Left lung (tissue), 10 donors: ENCODE results near the gene NAV2. TPM values are rescaled to one million over a fixed set of nuclear protein-coding genes. Genes with fewer than 3 reads are reported as not detected.
A peak's percentile ranks its signal among the peaks of the same experiment; 100 is the strongest.

ENCODE experiments used
- ATAC-seq: fragments of 200-7000 bp; cut with Tn5 transposase; one replicate; pipeline ENCODE4 v1.9.1; 2020; ENCODE audit warnings: moderate library complexity
- DNase-seq, 4 donors: peaks; one replicate each; pipeline ENCODE4 v3.0.0-alpha.2; 2013 to 2020
- H3K27ac ChIP-seq, 2 donors: fragments of 200-600 bp; sonication (generic) in 1 of 2; one replicate each; pipeline versions ENCODE4 v1.5.0 to v1.8.0; 2020 to 2021
- H3K27me3 ChIP-seq, 2 donors: fragments of 200-600 bp; sonication (generic) in 1 of 2; one replicate each; pipeline versions ENCODE4 v1.5.0 to v1.8.0; 2020 to 2021
- H3K36me3 ChIP-seq, 2 donors: fragments of 200-600 bp; sonication (generic) in 1 of 2; one replicate each; pipeline versions ENCODE4 v1.5.0 to v1.8.0; 2020 to 2021
- H3K4me1 ChIP-seq, 2 donors: fragments of 200-600 bp; one replicate each; pipeline ENCODE4 v1.8.0; 2021
- H3K4me3 ChIP-seq, 2 donors: fragments of 200-600 bp; sonication (generic) in 1 of 2; one replicate each; pipeline versions ENCODE4 v1.5.0 to v1.8.0; 2020 to 2021; ENCODE audit warnings: mild to moderate bottlenecking in 1 of 2
- H3K9me3 ChIP-seq, 2 donors: fragments of 200-600 bp; sonication (generic) in 1 of 2; one replicate each; pipeline versions ENCODE4 v1.5.0 to v1.8.0; 2020 to 2021
- intact Hi-C, 2 donors: fragments of 100-400 bp; cut with DNase I; formaldehyde crosslinking; loops; one replicate each; pipeline versions ENCODE4 v1.11.2 to v1.14.2; 2022
- microRNA-seq, 2 donors: library from miRNA; unstranded; fragments of <30 nt; microRNA quantifications; one replicate each; pipeline ENCODE4, GENCODE V29; 2019
- polyA plus RNA-seq, 6 donors: library from polyadenylated mRNA; unstranded; fragments of 120-200 nt; gene quantifications; one replicate each; pipeline ENCODE4 v1.2.1, GENCODE V29; 2013; ENCODE audit not compliant: insufficient read length in 6 of 6
- total RNA-seq, 2 donors: library from RNA; stranded (reverse); fragmentation: NEBNext Ultra II Directional; extraction: Animal tissue kit (Norgen Biotek cat#: 25700); gene quantifications; one replicate each; pipeline ENCODE4 v1.2.1, GENCODE V29; 2021
- TF ChIP-seq, protein P1 (sequence below), 2 donors: fragments of 200-600 bp; sonication (generic) in 1 of 2; IDR thresholded peaks; one replicate each; pipeline versions ENCODE4 v1.5.0 to v1.8.0; 2021; ENCODE audit warnings: antibody characterized with exemption in 2 of 2
- donor health status: DM: no; HTN: yes; CAD: no.
- donor health status: DM: no; HTN: no; CAD: no.

The NAV2 gene
- total and polyA plus RNA-seq, 8 donors = 18.0 to 59.9 (median 23.1) TPM

DNA sequence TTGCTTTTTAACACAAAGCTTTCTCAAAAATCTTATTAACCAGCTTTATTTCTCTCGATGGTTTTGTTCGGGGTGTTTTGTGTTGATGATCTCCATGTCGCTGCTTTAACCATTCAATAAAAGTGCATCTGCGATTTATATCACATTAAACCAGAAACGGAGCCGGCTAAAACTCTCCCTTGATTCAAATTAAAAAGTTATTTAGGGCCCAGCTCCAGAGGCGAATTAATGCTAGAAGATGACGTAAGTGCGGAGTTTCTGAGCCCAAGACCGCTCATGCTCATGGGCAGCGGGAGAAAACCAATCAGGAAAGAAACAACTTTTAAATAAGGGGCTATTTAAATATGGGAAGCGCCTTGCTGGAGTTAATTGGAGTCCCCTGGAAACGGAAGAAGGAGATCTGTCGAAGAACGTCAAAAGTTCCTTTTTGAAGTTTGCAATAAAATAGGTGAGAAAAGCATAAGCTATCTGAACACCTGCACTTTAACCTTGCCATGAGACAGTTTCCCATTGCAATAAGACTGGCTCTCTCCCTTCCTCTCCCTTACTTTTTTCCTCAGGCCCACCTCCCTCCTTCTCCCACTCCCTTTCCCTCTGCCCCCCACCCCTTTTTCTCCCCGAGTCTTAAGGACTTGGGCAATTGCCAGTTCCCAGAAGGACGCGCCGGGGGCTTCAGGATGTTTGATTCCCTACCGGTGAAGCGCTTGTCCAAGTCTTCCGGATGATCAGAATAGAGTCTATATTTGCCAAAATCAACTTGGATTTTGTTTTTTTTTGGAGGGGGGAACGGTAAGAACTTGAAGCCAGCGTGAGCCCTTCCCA lies 449.5 kb downstream of the NAV2 start:
- intact Hi-C loops = no loop called here
- Histone ChIP-seq H3K27me3 (peaks cover 95 to 100% of the 10 kb centered on the region in 2 donors), H3K4me3 (no peak overlapping the region), H3K36me3 (no peaks in the 10 kb centered on the region), H3K27ac (no peak overlapping the region), H3K4me1 (peaks cover 10 to 13% of the 10 kb centered on the region in 2 donors), H3K9me3 (no peaks in the 10 kb centered on the region)
- DNase-seq = no peak
- TF ChIP-seq, protein P1, sequence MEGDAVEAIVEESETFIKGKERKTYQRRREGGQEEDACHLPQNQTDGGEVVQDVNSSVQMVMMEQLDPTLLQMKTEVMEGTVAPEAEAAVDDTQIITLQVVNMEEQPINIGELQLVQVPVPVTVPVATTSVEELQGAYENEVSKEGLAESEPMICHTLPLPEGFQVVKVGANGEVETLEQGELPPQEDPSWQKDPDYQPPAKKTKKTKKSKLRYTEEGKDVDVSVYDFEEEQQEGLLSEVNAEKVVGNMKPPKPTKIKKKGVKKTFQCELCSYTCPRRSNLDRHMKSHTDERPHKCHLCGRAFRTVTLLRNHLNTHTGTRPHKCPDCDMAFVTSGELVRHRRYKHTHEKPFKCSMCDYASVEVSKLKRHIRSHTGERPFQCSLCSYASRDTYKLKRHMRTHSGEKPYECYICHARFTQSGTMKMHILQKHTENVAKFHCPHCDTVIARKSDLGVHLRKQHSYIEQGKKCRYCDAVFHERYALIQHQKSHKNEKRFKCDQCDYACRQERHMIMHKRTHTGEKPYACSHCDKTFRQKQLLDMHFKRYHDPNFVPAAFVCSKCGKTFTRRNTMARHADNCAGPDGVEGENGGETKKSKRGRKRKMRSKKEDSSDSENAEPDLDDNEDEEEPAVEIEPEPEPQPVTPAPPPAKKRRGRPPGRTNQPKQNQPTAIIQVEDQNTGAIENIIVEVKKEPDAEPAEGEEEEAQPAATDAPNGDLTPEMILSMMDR (IDR thresholded peaks at IDR 0.05) = no peak
- ATAC-seq = no peak

DNA sequence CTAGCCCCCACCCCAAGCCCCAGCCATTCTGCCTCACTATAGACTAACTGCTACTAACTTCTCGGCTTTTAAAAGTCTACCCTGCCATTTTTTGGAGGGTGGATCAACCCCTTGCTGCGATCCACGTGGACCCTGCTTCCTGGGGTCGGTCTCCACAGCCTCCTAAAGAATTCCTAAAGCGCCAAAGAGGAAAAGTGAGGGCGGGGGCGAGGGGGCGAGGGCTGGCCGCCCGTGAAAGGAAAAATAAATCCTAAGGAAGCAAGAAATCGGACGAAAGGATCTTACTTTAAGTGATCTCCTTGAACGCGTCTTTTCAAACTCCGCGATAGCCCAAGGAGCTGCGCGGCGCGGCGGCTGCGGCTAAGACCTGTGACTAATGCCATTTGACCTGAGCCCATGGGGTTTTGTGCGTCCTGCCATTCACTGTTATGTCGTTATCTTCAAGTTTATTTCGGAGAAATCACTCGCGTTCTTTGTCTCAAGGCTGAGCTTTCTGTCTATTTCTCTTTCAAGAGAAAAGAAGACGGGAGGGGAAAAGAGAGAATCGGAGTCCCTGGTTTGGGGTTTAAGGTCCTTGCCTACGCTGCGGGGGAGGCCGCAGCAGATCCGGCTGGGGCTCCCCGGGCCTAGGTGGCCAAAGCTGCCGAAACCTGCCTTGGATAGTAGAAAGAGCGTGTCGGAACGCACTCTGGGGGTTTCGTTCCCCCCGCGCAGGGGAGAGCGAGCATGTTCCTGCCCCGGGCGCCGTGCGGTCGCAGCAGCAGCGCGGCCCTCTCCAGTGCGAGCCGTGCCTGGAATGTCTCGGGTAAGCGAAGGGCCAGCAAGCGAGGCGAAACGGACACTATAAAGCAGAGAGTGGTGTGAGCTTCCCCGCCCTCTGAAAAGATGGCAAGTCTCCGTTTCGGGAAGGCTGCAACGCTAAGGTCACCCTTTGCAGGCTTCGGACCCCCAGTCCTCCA lies 450.5 kb downstream of the NAV2 start:
- Histone ChIP-seq H3K27me3 (peaks cover 86 to 100% of the 10 kb centered on the region in 2 donors), H3K36me3 (no peaks in the 10 kb centered on the region), H3K9me3 (no peaks in the 10 kb centered on the region), H3K27ac (no peak overlapping the region), H3K4me3 (peak overlapping the region in 1 of 2 donors; percentile 10), H3K4me1 (peaks cover 6 to 8% of the 10 kb centered on the region in 2 donors)
- intact Hi-C loops = no loop called here
- TF ChIP-seq, protein P1 (IDR thresholded peaks at IDR 0.05) = no peak
- ATAC-seq (peak; percentile 59), DNase-seq (peak in 2 of 4 donors; percentile 20 to 65)

DNA sequence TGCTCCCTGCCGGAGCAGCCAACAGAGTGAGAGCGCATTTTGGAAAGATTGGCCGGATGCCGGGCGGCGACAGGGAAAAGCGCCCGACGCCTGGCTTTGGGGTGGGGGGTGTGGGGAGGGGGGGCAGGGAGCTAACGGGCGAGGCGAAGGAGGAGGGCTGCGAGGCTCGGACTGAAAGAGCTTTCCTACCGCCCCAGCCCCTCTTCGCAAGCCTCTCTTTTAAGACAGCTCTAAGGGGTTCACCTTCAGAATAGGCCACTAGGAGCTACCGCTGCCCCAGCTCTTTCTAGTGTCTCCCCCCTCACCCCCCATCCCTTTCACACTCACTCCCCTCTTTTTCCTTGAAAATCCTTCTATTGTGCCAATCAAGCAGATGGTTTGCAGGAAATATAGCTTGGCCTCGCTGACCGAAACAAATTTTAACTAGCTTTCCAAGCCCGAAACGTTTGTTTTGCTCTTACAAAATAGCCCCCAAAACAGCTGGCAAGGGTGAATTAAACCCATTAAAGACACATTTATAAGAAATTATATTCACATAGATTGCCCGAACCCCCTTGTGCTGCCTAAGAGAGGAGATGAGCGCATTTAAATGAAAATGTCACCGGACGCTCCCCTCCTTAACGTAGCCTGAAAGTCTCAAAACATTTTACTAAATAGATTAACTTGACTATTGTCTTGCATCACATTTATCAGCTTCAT lies 451.3 kb downstream of the NAV2 start:
- peak overlapping the region in 1 of 2 donors; percentile 10 for H3K4me3 ChIP-seq
- DNase-seq (peak in 2 of 4 donors; percentile 16 to 22), ATAC-seq (no peak)
- TF ChIP-seq, protein P1 (IDR thresholded peaks at IDR 0.05) = no peak
- H3K27me3 ChIP-seq = peaks cover 77 to 100% of the 10 kb centered on the region in 2 donors
- no peaks in the 10 kb centered on the region for H3K36me3 ChIP-seq
- H3K9me3 ChIP-seq = peaks cover 0 to 3% of the 10 kb centered on the region in 2 donors
- H3K27ac ChIP-seq = no peak overlapping the region
- intact Hi-C loops = no loop called here
- peaks cover 6 to 8% of the 10 kb centered on the region in 2 donors for H3K4me1 ChIP-seq

Small RNAs within 50 kb of the gene (microRNA-seq; reads per million reads assigned to microRNA genes)
- 0 reads per million in 2 donors for gene MIR4694
